ENCODE data around the gene NCS1. TPM values are rescaled to one million over a fixed set of nuclear protein-coding genes. Genes with fewer than 3 reads are reported as not detected.
A peak's percentile ranks its signal among the peaks of the same experiment; 100 is the strongest.

Gene NCS1
- total RNA-seq, 1 experiment from 2014 or later = 58.6 TPM

DNA sequence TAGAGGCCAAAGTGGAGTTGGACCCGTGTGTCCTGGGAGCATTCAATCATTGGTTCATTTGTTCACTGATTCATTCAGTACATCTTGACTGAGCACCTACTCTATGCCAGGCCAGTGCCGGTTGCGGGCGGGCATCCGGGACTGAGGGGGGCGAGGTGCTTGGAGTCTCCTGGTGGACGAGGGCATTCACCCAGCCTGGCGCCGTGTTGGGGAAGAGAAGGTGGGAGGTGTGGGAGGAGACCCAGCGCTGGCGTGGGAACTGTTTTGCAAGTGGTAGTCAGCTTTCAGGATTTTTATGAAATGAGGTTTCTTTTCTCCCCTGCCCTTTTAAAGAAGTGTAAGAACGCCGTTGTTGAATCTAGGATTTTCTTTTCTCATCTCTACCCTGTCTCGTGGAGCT is 37.2 kb downstream of the NCS1 start:
- POLR2A ChIA-PET (ENCODE audit: low non-redundant PET) = no interaction called here
- Histone ChIP-seq H3K4me3 (ENCODE audit: low read depth, low read length, poor library complexity, severe bottlenecking) (no peak overlapping the region), H3K27me3 (replicated peaks; ENCODE audit: insufficient read depth, low read depth, low read length, poor library complexity) (no peaks in the 10 kb centered on the region), H3K36me3 (ENCODE audit: insufficient read depth, low read length, poor library complexity, severe bottlenecking) (no peaks in the 10 kb centered on the region), H3K27ac (ENCODE audit: low read depth, low read length, poor library complexity, severe bottlenecking) (peak overlapping the region; percentile 29), H3K9me3 (ENCODE audit: low read depth, low read length, poor library complexity, severe bottlenecking) (no peaks in the 10 kb centered on the region), H3K4me1 (ENCODE audit: insufficient read depth, low read length, poor library complexity, severe bottlenecking) (peaks cover 28% of the 10 kb centered on the region)
- CTCF ChIA-PET = no interaction called here
- no TSS peak for BruUV-seq (replicated peaks)
- intact Hi-C loops (cut with micrococcal nuclease; ENCODE audit: unreplicated experiment) = no loop called here
- TF ChIP-seq EZH2 (IDR thresholded peaks at IDR 0.05; ENCODE audit: borderline replicate concordance, low read depth, low read length, poor library complexity, severe bottlenecking) = no peak
- TF ChIP-seq, protein P1, sequence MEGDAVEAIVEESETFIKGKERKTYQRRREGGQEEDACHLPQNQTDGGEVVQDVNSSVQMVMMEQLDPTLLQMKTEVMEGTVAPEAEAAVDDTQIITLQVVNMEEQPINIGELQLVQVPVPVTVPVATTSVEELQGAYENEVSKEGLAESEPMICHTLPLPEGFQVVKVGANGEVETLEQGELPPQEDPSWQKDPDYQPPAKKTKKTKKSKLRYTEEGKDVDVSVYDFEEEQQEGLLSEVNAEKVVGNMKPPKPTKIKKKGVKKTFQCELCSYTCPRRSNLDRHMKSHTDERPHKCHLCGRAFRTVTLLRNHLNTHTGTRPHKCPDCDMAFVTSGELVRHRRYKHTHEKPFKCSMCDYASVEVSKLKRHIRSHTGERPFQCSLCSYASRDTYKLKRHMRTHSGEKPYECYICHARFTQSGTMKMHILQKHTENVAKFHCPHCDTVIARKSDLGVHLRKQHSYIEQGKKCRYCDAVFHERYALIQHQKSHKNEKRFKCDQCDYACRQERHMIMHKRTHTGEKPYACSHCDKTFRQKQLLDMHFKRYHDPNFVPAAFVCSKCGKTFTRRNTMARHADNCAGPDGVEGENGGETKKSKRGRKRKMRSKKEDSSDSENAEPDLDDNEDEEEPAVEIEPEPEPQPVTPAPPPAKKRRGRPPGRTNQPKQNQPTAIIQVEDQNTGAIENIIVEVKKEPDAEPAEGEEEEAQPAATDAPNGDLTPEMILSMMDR (conservative IDR thresholded peaks at IDR 0.05; ENCODE audit: low read depth, low read length) = no peak
- no peak for DNase-seq (ENCODE audit: low spot score)

DNA sequence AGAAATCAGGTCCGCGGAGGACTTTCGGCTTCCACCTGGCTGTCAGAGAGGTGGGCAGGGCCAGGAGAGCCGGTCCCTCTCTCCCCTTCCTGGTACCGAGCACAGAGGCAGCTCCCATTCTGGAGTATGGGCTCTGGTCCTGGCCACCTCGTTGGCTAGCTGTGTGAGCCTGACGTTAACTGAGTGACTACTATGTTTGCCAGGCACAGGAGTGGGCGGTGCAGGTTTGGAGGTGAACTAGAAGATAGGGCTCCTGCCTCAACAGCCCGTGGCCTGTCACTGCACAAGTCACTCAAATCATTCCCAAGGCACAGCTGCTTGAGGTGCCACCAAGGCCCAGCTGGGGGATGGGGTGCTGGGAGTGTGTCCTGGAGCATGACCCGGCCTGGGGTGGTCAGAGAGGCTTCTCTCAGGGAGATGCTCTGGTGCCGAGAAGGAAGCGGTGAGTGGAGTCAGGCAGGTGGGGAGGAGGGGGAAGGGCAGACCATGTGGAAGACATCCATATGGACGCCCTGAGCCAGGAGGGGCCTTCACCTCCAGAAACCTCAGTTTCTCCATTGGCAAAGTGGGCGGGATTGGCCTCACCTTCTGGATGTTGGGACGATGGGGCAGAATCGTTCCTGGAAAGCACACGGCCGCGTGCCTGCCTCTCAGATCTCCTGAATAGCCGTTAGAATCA is 39.5 kb downstream of the NCS1 start:
- ChIA-PET POLR2A (ENCODE audit: low non-redundant PET) (no interaction called here), CTCF (no interaction called here)
- H3K36me3 ChIP-seq (ENCODE audit: insufficient read depth, low read length, poor library complexity, severe bottlenecking) = no peaks in the 10 kb centered on the region
- no peaks in the 10 kb centered on the region for H3K27me3 ChIP-seq (replicated peaks; ENCODE audit: insufficient read depth, low read depth, low read length, poor library complexity)
- TF ChIP-seq EZH2 (IDR thresholded peaks at IDR 0.05; ENCODE audit: borderline replicate concordance, low read depth, low read length, poor library complexity, severe bottlenecking) = no peak
- TF ChIP-seq, protein P1 (conservative IDR thresholded peaks at IDR 0.05; ENCODE audit: low read depth, low read length) = no peak
- H3K9me3 ChIP-seq (ENCODE audit: low read depth, low read length, poor library complexity, severe bottlenecking) = no peaks in the 10 kb centered on the region
- H3K4me3 ChIP-seq (ENCODE audit: low read depth, low read length, poor library complexity, severe bottlenecking) = no peak overlapping the region
- BruUV-seq (replicated peaks) = no TSS peak
- H3K4me1 ChIP-seq (ENCODE audit: insufficient read depth, low read length, poor library complexity, severe bottlenecking) = peaks cover 27% of the 10 kb centered on the region
- DNase-seq (ENCODE audit: low spot score) = no peak
- no peak overlapping the region for H3K27ac ChIP-seq (ENCODE audit: low read depth, low read length, poor library complexity, severe bottlenecking)
- intact Hi-C loops (cut with micrococcal nuclease; ENCODE audit: unreplicated experiment) = no loop called here

DNA sequence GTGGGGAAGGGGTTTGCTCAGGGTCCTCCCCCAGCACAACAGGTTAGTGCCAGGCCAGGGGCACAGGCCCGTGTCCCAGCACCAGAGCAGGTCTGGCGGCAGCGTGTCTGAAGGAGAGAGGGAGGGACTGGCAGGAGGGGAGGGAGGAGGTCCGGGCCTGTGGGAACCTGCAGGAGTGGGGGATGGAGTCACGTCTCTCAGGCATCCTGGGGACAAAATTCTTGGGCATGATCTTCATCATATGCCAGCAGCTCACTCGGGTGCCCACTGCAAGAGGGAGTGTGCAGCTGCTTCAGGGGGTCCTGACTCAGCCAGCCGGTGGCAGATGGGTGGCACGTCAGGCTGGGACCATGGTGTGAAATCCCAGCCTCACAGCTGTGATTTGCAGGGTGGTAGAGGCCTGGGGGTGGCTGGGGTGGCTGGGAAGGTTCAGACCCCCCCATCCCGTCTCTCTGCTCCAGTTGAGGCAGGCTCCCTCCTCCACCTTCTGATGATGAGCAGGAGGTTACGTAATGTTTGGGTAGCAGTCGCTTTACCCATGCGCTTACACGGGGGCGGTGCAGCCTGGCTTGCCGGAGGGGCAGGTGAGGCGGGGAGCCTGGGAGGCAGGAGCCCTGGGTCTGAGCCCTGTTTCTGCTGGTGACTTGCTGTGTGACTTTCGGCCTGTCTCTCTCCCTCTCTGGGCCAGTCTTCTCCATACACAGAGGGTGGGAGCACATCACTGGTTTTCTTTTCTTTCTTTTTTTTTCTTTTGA is 40.5 kb downstream of the NCS1 start:
- Histone ChIP-seq H3K27ac (ENCODE audit: low read depth, low read length, poor library complexity, severe bottlenecking) (no peak overlapping the region), H3K27me3 (replicated peaks; ENCODE audit: insufficient read depth, low read depth, low read length, poor library complexity) (no peaks in the 10 kb centered on the region), H3K4me1 (ENCODE audit: insufficient read depth, low read length, poor library complexity, severe bottlenecking) (peaks cover 27% of the 10 kb centered on the region), H3K9me3 (ENCODE audit: low read depth, low read length, poor library complexity, severe bottlenecking) (no peaks in the 10 kb centered on the region), H3K36me3 (ENCODE audit: insufficient read depth, low read length, poor library complexity, severe bottlenecking) (no peaks in the 10 kb centered on the region), H3K4me3 (ENCODE audit: low read depth, low read length, poor library complexity, severe bottlenecking) (no peak overlapping the region)
- CTCF ChIA-PET = no interaction called here
- TF ChIP-seq, protein P1 (conservative IDR thresholded peaks at IDR 0.05; ENCODE audit: low read depth, low read length) = no peak
- no peak for TF ChIP-seq EZH2 (IDR thresholded peaks at IDR 0.05; ENCODE audit: borderline replicate concordance, low read depth, low read length, poor library complexity, severe bottlenecking)
- POLR2A ChIA-PET (ENCODE audit: low non-redundant PET) = no interaction called here
- intact Hi-C loops (cut with micrococcal nuclease; ENCODE audit: unreplicated experiment) = no loop called here
- BruUV-seq (replicated peaks) = no TSS peak
- DNase-seq (ENCODE audit: low spot score) = no peak
